Measurements from ENCODE around the gene PPIH. TPM values are rescaled to one million over a fixed set of nuclear protein-coding genes. Genes with fewer than 3 reads are reported as not detected.
A peak's percentile ranks its signal among the peaks of the same experiment; 100 is the strongest.
"Not testable (repeated sequence)": the region's sequence is repeated elsewhere in the genome, so short reads cannot be mapped to it uniquely, and the experiment has no call there.

PPIH gene
- polyA plus RNA-seq (ENCODE audit: insufficient read length in 3 of 3) = 10 to 100 TPM; 53.9 to 62.5 (median 57.5) TPM

DNA sequence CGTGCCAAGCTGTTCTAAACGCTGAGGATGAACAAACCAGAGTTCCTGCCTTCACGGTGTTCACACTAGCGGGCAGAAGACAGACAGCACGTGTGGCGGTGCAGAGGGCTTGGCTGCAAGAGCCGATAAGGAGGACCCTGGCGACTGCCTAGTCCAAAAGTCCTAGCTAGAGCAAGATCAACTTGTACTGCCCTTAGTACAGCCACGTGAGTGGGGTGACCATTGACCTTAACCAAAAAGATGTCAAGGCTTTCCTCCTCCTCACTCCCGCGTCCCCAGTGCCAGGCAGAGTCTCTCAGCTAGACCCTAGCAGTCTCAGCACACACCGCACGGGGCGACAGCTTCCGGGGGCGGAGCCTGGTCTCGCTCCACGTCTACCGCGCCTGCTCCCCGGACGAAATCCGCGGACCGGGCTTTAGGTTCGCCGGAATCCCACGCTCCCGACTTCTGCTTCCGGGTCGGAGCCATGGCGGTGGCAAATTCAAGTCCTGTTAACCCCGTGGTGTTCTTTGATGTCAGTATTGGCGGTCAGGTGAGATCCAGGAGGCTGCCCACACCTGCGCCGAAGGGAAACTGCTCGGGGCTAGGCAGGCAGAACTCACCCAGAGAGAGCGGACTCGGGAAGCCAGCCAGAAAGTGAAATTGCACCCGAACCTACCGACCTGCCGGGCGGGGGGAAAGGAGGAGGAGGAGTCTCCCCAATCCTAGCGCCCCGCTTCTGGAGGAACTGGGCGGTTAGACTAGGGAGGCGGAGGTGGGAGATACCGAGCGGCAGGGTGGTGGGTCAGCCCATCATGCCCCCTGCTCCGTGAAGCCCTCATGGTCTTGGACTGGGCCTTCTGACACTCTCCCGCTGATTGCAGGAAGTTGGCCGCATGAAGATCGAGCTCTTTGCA, at the start of gene PPIH:
Gene PPIH (plus strand): TSS at position 443 of the 896 bp plus-strand sequence. CDS start 24 bp downstream, at position 467.
- peak; percentile 81 to 94 (median 84) for DNase-seq (ENCODE audit: low read depth in 3 of 3, low spot score in 2 of 3)

DNA sequence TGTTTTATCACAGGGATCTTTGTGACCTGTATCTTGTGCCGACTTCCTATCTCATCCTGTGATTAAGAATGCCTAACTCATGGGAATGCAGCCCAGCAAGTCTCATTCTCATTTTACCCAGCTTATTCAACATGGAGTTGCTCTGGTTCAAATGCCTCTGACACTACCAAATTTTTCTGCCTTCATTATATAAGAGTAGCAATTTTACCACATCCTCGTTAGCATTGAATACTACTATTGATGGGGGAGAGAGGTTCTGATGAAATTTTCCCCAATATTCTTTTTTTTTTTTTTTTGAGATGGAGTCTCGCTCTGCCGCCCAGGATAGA, 44.5 kb upstream of the PPIH start:
- no peak for DNase-seq (ENCODE audit: low read depth in 3 of 3, low spot score in 2 of 3)

DNA sequence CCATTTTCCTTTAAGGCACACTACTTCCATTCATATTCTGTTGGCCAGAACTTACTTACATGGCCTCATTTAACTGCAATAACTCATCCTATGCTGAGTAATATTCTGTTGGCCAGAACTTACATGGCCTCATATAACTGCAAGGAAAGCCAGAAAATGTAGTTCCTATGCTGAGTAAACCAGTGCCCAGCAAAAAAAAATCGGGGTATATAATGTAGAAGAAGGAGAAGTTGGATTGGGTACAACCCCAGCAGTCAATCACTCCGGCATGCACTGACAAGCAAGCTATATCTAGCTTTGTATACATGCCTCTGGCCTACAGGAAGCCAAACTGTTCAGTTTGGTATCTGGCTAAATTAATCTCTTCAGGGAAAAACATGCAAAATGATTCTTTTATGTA, 39.4 kb upstream of the PPIH start:
- no peak for DNase-seq (ENCODE audit: low read depth in 3 of 3, low spot score in 2 of 3)

DNA sequence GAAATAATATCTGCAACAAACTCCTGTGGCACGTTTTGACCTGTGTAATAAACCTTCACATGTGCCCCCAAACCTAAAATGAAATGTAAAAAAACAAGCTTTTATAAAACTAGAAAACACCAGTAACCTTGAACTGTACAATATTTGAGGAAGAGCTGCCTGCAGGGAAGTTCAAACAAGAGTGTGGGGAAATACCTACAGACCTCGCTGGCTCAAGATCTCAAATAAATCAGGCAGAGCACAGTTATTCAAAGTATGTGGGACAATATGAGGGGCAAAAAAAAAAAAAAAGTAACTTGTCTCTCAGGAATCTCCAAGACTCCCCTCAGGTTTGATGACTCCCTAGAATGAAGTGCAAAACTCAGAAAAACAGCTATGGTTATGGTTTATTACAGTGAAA, 37.9 kb upstream of the PPIH start:
- no peak for DNase-seq (ENCODE audit: low read depth in 3 of 3, low spot score in 2 of 3)

DNA sequence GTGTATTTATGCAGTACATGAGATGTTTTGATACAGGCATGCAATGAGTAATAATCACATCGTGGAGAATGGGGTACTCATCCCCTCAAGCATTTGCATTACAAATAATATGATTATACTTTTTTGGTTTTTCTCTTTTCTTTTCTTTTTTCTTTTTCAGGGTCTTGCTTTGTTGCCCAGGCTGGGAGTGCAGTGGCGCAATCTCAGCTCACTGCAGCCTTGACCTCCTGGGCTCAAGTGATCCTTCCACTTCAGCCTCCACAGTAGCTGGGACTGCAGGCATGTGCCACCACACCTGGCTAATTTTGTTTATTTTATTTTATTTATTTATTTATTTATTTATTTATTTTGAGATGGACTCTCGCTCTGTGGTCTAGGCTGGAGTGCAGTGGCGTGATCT, 37.0 kb upstream of the PPIH start:
- not testable (repeated sequence) for DNase-seq (ENCODE audit: low read depth in 3 of 3, low spot score in 2 of 3)

- not testable (repeated sequence) for DNase-seq (ENCODE audit: low read depth in 3 of 3, low spot score in 2 of 3)
Observed at GRCh38 chr1:42627205-42627604, 31.0 kb upstream of the PPIH start.

DNA sequence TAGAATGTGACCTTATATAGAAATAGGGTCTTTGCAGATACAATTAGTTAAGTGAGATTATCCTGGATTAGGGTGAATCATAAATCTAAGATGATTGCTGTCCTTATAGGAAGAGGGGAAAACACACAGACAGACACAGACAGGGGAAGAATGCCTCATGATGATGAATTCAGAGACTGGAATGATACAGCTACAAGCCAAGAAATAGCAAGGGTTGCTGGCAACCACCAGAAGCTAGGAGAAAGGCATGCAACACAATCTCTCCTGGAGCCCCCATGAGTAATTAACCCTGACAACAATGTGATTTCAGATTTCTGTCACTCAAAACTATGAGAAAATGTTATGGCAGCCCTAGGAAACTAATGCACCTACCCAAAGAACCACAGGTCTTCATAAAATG, 19.1 kb upstream of the PPIH start:
- DNase-seq (ENCODE audit: low read depth in 3 of 3, low spot score in 2 of 3) = no peak

DNA sequence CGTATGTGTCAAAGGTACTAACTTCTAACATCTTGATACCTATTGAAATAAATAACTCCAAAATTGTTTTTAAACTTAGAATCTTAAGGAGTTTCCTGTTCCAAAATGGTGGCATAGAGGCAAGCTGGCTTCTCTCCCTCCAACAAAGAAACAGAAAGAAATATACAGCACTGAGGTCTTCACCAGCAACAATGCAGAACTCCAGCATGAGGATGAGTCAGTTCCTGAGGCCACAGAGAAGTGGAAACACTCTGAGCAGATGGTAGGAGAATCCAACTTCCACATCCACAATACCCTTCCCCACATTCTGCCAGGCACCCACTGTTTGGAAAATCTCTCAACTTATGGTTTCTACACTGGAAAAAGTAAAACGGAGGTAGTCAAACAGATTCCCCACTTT, 12.2 kb upstream of the PPIH start:
- DNase-seq (ENCODE audit: low read depth in 3 of 3, low spot score in 2 of 3) = no peak

GRCh38 chr1:42657201-42657600, 1.0 kb upstream of the PPIH start:
- DNase-seq (ENCODE audit: low read depth in 3 of 3, low spot score in 2 of 3) = no peak

DNA sequence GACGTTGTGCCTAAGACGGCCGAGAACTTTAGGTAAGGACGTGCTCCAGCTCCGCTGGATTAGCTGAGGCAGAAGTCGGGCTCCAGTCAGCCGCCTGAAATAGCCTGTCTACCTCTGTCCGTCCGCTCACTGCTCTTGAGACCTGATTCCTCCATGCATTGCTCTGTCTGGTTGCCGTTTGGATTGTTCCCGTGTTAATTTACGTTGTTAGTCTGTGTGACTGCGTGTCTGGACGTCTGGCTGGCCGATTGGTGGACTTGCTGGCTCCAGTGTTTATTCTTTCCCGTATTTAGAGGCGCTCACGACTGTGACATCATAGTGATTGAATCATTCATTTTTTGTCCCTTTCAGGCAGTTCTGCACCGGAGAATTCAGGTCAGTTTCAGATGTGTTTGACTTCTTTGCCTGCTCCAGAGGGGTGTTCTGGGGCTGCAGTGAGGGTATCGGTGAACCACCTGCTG, 684 bp downstream of the PPIH start:
- no peak for DNase-seq (ENCODE audit: low read depth in 3 of 3, low spot score in 2 of 3)

DNA sequence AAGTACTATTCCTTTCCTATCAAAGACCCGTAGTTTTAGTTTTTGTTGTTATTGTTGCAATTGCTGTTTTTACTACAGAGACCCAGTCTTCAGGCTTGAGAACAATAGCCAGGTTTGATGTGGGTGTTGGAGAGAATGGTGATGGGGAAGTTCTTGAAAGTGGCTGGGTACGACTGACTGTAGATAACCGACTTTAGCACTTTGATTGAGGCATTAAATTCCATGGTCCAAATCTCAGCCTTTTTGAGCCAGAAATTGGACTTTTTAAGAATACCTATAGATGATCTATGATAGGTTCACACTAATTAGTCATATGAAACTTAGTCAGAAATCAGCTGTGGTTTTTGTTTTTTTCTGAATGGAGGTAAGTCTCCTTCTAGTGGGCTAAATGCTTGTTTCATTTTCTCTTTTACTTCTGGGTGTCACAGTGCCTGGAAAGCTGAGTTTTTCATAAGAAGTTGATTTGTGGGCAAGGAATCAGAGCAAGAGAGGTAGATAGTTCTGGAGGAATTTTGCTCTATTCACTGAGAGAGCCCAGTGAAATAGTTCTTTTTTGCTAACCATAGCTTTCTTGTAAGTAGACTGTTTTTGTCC, 2.8 kb downstream of the PPIH start:
- DNase-seq (ENCODE audit: low read depth in 3 of 3, low spot score in 2 of 3) = no peak

DNA sequence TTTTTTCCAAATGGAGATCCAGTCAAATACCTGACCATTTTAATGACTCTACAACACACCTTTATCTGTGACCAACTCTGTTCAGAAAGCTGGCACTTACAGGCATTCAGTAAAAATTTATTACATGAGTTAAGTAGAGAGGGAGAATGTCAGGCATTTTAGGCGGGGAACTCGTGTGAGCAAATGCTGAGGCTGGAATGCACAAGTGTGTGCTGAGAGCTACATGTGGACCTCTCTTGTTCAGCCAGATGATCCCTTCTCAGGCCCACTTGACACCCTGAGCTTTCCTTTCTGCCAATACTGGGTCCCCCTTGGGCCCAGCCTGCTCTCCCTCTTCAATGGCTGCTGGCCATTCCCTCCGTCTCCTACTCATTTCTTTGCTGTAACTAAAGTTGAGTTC, 11.7 kb downstream of the PPIH start:
- no peak for DNase-seq (ENCODE audit: low read depth in 3 of 3, low spot score in 2 of 3)

DNA sequence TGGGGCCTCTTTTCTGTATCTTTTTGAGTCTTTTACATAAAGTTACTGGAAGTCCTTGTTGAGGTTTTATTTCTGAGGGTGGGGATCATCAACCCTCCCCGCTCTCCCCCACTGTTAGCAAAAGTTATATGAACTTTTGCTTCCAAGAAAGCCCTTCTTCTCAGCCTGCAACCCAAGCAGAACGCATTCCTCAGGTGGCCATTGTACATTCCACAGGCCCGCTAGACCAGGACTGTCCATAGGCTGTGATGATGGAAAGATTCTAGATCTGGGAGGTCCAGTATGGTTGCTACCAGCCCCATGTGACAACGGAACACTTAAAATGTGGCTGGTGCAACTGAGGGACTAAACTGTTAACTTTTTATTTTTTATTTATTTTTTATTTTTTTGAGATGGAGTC, 12.2 kb downstream of the PPIH start:
- DNase-seq (ENCODE audit: low read depth in 3 of 3, low spot score in 2 of 3) = no peak

DNA sequence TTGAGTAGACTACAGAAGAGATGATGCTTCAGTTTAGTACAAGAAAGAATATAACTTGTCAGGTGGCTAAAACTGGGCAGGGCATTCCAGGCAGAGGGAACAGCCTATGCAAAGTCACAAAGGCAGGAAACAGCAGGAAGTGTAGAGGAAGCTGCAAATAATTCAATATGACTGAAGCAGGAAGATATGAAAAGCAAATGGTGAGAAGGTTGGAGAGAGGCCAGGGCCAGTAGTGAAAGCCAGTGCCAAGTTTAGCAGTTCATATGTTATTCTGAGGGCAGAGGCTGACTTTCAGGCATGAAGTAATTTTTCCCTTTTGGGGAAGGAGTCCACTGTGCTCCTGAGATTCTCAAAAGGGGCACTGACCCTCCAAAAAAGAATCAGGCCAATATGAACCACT, 16.0 kb downstream of the PPIH start:
- no peak for DNase-seq (ENCODE audit: low read depth in 3 of 3, low spot score in 2 of 3)

- DNase-seq (ENCODE audit: low read depth in 3 of 3, low spot score in 2 of 3) = no peak
Observed at GRCh38 chr1:42674682-42675081, 16.5 kb downstream of the PPIH start.

- no peak for DNase-seq (ENCODE audit: low read depth in 3 of 3, low spot score in 2 of 3)
Observed at GRCh38 chr1:42675467-42675866, 17.2 kb downstream of the PPIH start.

GRCh38 chr1:42676534-42677087, 18.4 kb downstream of the PPIH start:
- DNase-seq (ENCODE audit: low read depth in 3 of 3, low spot score in 2 of 3) = no peak

DNA sequence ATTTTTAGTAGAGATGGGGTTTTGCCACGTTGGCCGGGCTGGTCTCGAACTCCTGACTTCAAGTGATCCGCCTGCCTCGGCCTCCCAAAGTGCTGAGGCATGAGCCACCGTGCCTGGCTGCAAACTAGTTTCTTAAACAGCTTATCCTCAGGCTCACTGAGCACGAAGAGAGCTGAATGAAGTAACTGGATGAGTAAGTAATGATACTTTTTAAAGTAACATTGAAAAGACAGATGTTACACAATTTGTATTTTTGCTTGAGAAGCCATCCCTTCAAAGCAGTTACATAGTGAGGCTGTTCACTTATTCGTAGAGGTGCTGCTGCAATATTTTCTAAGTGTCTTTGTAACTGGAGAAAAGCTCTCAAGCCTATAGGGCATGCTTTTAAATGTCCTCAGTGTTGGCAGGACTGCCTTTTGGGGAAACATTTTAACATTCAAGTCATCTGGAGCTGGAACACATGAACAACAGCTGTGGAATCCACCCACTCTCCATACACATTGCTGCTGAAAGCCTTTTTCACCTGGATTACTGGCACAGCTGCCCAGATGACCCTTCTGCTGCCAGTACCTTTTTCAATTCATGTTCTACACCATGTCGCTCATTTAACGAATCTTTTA, 21.3 kb downstream of the PPIH start:
- DNase-seq (ENCODE audit: low read depth in 3 of 3, low spot score in 2 of 3) = no peak

DNA sequence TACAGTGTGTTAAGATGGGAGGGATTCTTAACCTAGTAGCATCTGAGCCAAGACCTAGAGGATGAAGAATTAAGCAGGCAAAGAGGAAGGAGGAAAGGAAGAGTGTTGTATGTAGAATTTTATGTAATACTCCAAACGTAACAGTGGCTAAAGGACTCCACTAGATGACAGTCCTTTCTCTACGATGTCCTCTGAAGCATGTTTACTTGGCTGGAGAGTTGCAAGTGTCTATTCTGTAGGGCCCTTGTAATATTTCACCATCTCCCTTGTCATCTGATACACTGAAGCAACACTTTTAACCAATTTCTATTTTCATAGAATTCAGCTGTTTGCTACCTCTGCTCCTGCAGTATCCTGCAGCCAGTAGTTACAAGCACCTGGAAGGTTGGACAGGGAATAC, 21.8 kb downstream of the PPIH start:
- DNase-seq (ENCODE audit: low read depth in 3 of 3, low spot score in 2 of 3) = no peak

DNA sequence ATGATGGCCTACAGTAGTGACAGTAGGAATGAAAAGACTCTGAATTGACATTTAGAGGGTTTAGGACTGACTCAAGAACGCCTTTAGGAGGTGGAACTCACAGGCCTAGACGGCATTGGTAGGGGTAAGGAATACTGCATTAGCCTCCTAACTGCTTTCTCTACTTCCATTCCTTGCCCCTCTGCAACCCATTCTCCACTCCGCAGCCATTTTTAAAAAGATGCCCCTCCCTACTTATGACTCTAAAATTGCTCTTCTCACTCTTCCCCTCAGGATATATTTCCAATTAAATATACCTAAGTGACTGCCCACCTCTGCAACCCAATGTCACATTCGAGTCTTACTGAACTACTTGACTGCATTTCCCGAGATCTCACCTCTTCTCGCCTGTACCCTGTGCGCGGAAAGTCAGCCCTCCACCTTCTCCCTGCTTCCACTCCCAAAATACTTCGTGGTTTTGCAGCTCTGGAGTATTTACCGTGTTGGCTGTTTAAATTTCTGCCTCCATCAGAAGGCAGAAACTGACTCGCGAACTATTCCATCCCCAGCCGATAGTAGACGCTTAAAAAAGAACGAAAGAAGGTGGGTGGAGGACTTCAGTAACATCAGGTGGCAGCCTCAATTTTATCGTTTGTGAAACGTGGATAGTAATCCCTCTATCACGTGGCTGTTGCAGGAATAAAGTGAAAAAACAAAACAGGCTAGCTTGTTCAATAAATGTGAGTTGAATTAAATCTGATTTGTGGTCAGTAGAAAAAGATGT, 22.9 kb downstream of the PPIH start:
- no peak for DNase-seq (ENCODE audit: low read depth in 3 of 3, low spot score in 2 of 3)
